GM23248 (cell line): Measurements from ENCODE around the gene TGM2. TPM values are rescaled to one million over a fixed set of nuclear protein-coding genes. Genes with fewer than 3 reads are reported as not detected.

Experiments
- DNase-seq: peaks from one replicate; pipeline ENCODE4 v3.0.0-alpha.2; 2015
- H2AFZ ChIP-seq: fragments of 200-600 bp; sonication (generic); 2 replicates; pipeline ENCODE4 v1.6.1; 2016; ENCODE audit warnings: antibody characterized with exemption
- H3F3A ChIP-seq: fragments of 200-600 bp; sonication (generic); 2 replicates; pipeline ENCODE4 v1.6.1; 2016; ENCODE audit warnings: mild to moderate bottlenecking, antibody characterized with exemption, mixed run types; ENCODE audit not compliant: insufficient read depth
- H3K27ac ChIP-seq: fragments of 200-600 bp; sonication (generic); 2 replicates; pipeline ENCODE4 v1.5.1; 2016; ENCODE audit warnings: mild to moderate bottlenecking
- H3K27me3 ChIP-seq: fragments of 200-600 bp; sonication (generic); replicated peaks from 2 replicates; pipeline ENCODE4 v1.6.1; 2016; ENCODE audit warnings: mild to moderate bottlenecking; ENCODE audit not compliant: insufficient read depth
- H3K36me3 ChIP-seq: fragments of 200-600 bp; sonication (generic); 2 replicates; pipeline ENCODE4 v1.6.1; 2016; ENCODE audit warnings: low read depth, mild to moderate bottlenecking
- H3K4me1 ChIP-seq: fragments of 200-600 bp; sonication (generic); 2 replicates; pipeline ENCODE4 v1.6.1; 2016; ENCODE audit warnings: mild to moderate bottlenecking; ENCODE audit not compliant: insufficient read depth
- H3K4me2 ChIP-seq: fragments of 200-600 bp; sonication (generic); one replicate; pipeline ENCODE4 v1.6.1; 2016; ENCODE audit warnings: mild to moderate bottlenecking; ENCODE audit not compliant: unreplicated experiment
- H3K4me3 ChIP-seq: fragments of 200-600 bp; sonication (generic); 2 replicates; pipeline ENCODE4 v1.5.1; 2016; ENCODE audit warnings: mild to moderate bottlenecking
- H3K79me2 ChIP-seq: fragments of 200-600 bp; sonication (generic); 2 replicates; pipeline ENCODE4 v1.6.1; 2016; ENCODE audit warnings: mild to moderate bottlenecking; ENCODE audit not compliant: insufficient read depth
- H3K9ac ChIP-seq: fragments of 200-600 bp; sonication (generic); 2 replicates; pipeline ENCODE4 v1.6.1; 2016; ENCODE audit warnings: mild to moderate bottlenecking
- H3K9me2 ChIP-seq: fragments of 200-600 bp; sonication (generic); 2 replicates; pipeline ENCODE4 v1.6.1; 2016; ENCODE audit warnings: mixed run types, mild to moderate bottlenecking, moderate library complexity; ENCODE audit not compliant: insufficient read depth
- H3K9me3 ChIP-seq: fragments of 200-600 bp; sonication (generic); one replicate; pipeline ENCODE4 v1.6.1; 2017; ENCODE audit warnings: low read depth
- H4K20me1 ChIP-seq: fragments of 200-600 bp; sonication (generic); 2 replicates; pipeline ENCODE4 v1.6.0; 2016; ENCODE audit not compliant: insufficient read depth
- EZH2 ChIP-seq: fragments of 200-600 bp; sonication (generic); IDR thresholded peaks from 2 replicates; pipeline ENCODE4 v1.6.1; 2018; ENCODE audit warnings: antibody characterized with exemption, mild to moderate bottlenecking; ENCODE audit not compliant: insufficient read depth, poor library complexity, severe bottlenecking
- EZH2phosphoT487 ChIP-seq: fragments of 200-600 bp; sonication (generic); IDR thresholded peaks from 2 replicates; pipeline ENCODE4 v1.6.1; 2018; ENCODE audit warnings: antibody characterized with exemption, moderate library complexity, mild to moderate bottlenecking, low read depth; ENCODE audit not compliant: insufficient read depth
- WGBS, 2 experiments: methylation state at CpG; one replicate each; pipeline ENCODE4 v1.1.6; 2015 to 2017; ENCODE audit warnings: low lambda C conversion rate in 2 of 2, low coverage in 1 of 2; ENCODE audit errors: missing lambda C conversion rate in 2 of 2; 5-methylcytosine and 5-hydroxymethylcytosine counted together
- in situ Hi-C: fragments of 300-500 bp; cut with MboI; formaldehyde crosslinking; loops from 2 replicates; pipeline ENCODE4 v1.15.0; 2020
- polyA plus RNA-seq: library from polyadenylated mRNA; unstranded; fragments of >200 nt; fragmentation: Nextera tagmentation; extraction: Ambion mirVana; gene quantifications from 2 replicates; pipeline ENCODE4 v1.2.1, GENCODE V29; 2016
- total RNA-seq: library from RNA; depleted of rRNA; stranded (reverse); fragments of >200 nt; shearing (Covaris generic); gene quantifications from 2 replicates; pipeline ENCODE4 v1.2.3, GENCODE V29; 2014

Gene TGM2
- total and polyA plus RNA-seq, 2 experiments from 2014 or later: 254 to 311 TPM

DNA sequence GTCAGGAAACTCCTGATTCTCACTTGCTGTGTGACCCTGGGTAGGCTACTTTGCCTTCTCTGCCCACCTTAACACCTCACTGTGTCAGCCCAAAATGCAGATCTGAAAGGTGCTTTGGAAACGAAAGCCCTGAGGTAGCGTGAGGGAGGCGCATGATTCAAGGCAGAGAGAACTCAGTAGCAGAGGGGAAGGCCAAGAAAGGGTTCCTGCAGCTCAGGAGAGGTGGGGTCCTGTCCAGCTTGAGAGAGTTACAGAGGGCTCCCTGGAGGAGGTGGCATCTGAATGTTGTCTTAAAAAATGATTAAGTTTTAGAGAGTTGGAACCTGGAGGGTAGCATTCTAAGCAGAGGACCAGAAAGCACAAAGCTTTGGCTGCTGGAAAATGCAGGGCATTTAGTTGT is 13.6 kb downstream of the TGM2 start:
- Histone ChIP-seq H3K4me3 (no peak overlapping the region), H3K4me2 (no peak overlapping the region), H2AFZ (no peak overlapping the region), H3K36me3 (peaks cover 10% of the 10 kb centered on the region; the same call in 1 of the 2 replicates), H4K20me1 (no peaks in the 10 kb centered on the region), H3K9ac (no peak overlapping the region), H3F3A (peaks cover 21% of the 10 kb centered on the region), H3K9me3 (no peaks in the 10 kb centered on the region), H3K79me2 (no peaks in the 10 kb centered on the region), H3K9me2 (no peaks in the 10 kb centered on the region), H3K27me3 (no peaks in the 10 kb centered on the region), H3K27ac (no peak overlapping the region), H3K4me1 (peaks cover 12% of the 10 kb centered on the region)
- no peak for DNase-seq
- in situ Hi-C loops: no loop called here
- TF ChIP-seq EZH2phosphoT487 (no peak), EZH2 (no peak)
- 94 to 98% methylated on average over 3 of the region's 3 CpGs for WGBS, 2 experiments

DNA sequence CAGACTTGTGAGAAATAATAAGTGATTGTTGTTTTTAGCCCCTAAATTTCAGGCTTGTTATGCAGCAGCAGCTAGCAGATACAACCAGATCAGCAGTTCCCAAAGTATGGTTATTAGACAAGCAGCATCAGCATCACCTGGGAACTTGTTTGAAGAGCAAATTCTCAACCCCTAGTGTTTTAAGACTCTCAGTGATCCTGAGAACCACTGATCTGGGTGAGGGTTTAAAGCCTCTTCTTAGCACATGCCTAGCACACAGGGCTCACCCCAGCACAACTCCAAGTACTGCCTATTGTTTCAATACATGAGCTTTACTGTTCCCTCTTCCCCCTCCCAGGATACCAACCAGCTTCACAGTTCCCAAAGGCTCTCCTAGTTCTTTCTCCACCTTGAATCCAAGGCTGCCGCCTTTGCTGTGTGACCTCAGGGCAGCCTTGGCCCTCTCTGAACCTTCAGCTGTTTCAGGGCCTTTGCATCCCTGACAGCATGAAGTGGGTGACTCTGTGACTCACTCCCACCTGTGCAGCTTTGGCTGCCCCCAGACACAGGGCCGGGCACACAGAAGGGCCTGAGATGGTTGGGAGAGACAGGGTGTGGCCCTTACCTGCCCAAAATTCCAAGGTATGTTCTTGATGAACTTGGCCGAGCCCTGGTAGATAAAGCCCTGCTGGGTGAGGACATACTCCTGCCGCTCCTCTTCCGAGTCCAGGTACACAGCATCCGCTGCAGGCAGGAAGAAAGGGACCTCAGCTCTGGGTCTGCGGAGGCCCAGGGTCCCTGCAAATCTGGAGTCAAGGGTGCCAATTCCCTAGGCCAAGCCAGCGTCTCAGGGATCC is 14.5 kb downstream of the TGM2 start:
- H3K4me3 ChIP-seq: no peak overlapping the region
- in situ Hi-C loops: no loop called here
- peaks cover 14% of the 10 kb centered on the region for H3K36me3 ChIP-seq
- TF ChIP-seq EZH2: no peak
- no peak for TF ChIP-seq EZH2phosphoT487
- no peaks in the 10 kb centered on the region for H3K9me3 ChIP-seq
- H3K4me1 ChIP-seq: peaks cover 12% of the 10 kb centered on the region
- DNase-seq: no peak
- no peak overlapping the region for H3K4me2 ChIP-seq
- H2AFZ ChIP-seq: no peak overlapping the region
- no peaks in the 10 kb centered on the region for H3K9me2 ChIP-seq
- no peak overlapping the region for H3K9ac ChIP-seq
- no peak overlapping the region for H3K27ac ChIP-seq
- WGBS, 2 experiments: 92 to 96% methylated on average over 8 of the region's 8 CpGs
- peaks cover 28% of the 10 kb centered on the region for H3F3A ChIP-seq
- no peaks in the 10 kb centered on the region for H3K79me2 ChIP-seq
- H4K20me1 ChIP-seq: no peaks in the 10 kb centered on the region
- no peaks in the 10 kb centered on the region for H3K27me3 ChIP-seq

DNA sequence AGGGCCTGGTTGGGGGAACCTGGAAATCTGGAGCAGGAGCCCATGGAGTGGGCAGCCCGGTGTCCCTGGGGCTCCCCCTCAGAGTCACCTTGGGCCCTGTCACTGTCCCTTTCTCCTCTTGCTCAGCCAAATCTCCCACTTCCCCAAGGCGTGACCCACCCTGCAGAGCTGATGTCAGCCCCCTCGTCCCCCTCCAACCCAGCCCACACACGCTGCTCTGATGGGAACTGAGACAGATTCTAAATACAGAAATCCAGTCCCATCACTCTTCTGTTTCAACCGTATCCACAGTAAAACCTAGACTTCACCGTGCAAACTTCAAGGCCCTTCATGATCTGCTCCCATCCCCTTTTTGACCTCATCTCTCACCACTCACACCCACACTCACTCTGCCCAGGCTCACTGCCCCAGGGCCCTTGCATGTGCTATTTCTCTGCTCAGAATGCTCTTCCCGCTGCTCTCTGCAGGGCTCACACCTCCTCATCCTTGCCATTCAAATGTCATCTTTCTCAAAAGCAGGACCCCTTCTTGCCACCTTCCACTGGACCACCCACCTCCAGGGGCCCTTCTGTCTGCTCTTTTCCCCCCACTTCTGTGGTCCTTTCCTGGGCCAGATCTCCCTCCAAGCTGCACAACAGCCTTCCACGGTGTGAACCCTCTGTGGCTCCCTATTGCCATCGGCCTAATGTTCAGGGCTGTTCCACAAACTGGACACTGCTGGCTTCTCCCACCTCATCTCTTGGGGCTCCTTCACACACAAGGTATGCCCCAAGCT is 16.6 kb downstream of the TGM2 start:
- H3K9me2 ChIP-seq: no peaks in the 10 kb centered on the region
- peaks cover 47% of the 10 kb centered on the region for H3F3A ChIP-seq
- no peak overlapping the region for H2AFZ ChIP-seq
- H3K4me3 ChIP-seq: no peak overlapping the region
- H3K27me3 ChIP-seq: no peaks in the 10 kb centered on the region
- DNase-seq: no peak
- H3K27ac ChIP-seq: no peak overlapping the region
- H3K4me2 ChIP-seq: no peak overlapping the region
- 87 to 90% methylated on average over 8 to 9 of the region's 9 CpGs for WGBS, 2 experiments
- in situ Hi-C loops: no loop called here
- H3K36me3 ChIP-seq: peaks cover 14% of the 10 kb centered on the region
- H3K9me3 ChIP-seq: no peaks in the 10 kb centered on the region
- TF ChIP-seq EZH2 (no peak), EZH2phosphoT487 (no peak)
- H3K4me1 ChIP-seq: peaks cover 27% of the 10 kb centered on the region
- H4K20me1 ChIP-seq: no peaks in the 10 kb centered on the region
- no peak overlapping the region for H3K9ac ChIP-seq
- no peaks in the 10 kb centered on the region for H3K79me2 ChIP-seq

DNA sequence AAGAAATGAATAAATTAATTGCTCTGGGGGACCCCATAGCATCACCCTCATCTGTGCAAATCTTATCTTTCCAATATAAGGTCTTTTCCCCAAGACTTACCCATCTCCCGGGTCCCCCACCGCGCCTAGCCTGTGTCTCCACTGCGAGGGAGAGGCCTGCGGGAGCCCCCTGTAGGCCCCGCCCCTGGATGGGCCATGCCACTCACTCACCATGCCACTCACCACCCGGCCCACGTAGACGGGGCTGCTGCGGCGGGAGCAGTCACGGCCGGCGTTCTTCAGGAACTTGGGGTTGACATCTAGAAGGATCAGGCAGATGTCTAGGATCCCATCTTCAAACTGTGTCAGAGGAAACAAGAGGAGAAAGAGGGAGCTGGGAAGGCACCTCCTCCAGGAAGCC is 17.3 kb downstream of the TGM2 start:
- TF ChIP-seq EZH2phosphoT487 (no peak), EZH2 (no peak)
- in situ Hi-C loops: no loop called here
- no peak overlapping the region for H3K9ac ChIP-seq
- no peak overlapping the region for H3K27ac ChIP-seq
- H3K4me2 ChIP-seq: no peak overlapping the region
- no peaks in the 10 kb centered on the region for H4K20me1 ChIP-seq
- no peaks in the 10 kb centered on the region for H3K27me3 ChIP-seq
- no peaks in the 10 kb centered on the region for H3K79me2 ChIP-seq
- H3K9me2 ChIP-seq: no peaks in the 10 kb centered on the region
- H3F3A ChIP-seq: peaks cover 50% of the 10 kb centered on the region
- no peak for DNase-seq
- WGBS, 2 experiments: 91 to 92% methylated on average over 14 of the region's 14 CpGs
- H3K4me1 ChIP-seq: peaks cover 28% of the 10 kb centered on the region
- no peak overlapping the region for H2AFZ ChIP-seq
- H3K36me3 ChIP-seq: peaks cover 14% of the 10 kb centered on the region
- H3K4me3 ChIP-seq: no peak overlapping the region
- no peaks in the 10 kb centered on the region for H3K9me3 ChIP-seq
